H4 (cell line): Measurements from ENCODE around the gene GPRIN3. TPM values are rescaled to one million over a fixed set of nuclear protein-coding genes. Genes with fewer than 3 reads are reported as not detected.

Source experiments
- DNase-seq: peaks from one replicate; pipeline ENCODE4 v3.0.0-alpha.2; 2015; ENCODE audit warnings: low spot score
- total RNA-seq: library from RNA; depleted of rRNA; stranded (reverse); fragments of >200 nt; shearing (Covaris generic); gene quantifications from 2 replicates; pipeline ENCODE4 v1.2.3, GENCODE V29; 2014; rRNA removed

The GPRIN3 gene
- 0.53 and 0.62 TPM in 2 replicates for total RNA-seq

GRCh38 chr4:89307446-89308160 lies at the start of gene GPRIN3:
TSS of gene GPRIN3 (minus strand) at chr4:89307800. CDS start at chr4:89250110, 57,690 bp downstream.
- no peak for DNase-seq

DNA sequence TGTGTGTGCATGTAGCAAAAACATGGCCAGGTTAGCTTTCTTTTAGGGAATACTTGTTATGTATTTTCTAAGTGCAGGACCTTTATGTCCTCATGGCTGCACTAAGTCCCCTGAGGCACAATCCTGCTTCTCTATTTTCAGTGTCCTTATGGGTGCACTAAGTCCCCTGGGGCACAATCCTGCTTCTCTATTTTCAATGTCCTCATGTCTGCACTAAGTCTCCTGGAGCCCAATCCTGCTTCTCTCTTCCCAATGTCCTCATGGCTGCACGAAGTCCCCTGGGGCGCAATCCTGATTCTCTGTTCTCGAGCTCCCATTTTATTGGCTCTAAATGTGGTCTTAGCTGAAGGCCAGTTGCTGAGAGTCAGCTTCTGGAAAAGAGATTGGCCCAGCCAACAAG lies 49.7 kb upstream of the GPRIN3 start:
- no peak for DNase-seq

DNA sequence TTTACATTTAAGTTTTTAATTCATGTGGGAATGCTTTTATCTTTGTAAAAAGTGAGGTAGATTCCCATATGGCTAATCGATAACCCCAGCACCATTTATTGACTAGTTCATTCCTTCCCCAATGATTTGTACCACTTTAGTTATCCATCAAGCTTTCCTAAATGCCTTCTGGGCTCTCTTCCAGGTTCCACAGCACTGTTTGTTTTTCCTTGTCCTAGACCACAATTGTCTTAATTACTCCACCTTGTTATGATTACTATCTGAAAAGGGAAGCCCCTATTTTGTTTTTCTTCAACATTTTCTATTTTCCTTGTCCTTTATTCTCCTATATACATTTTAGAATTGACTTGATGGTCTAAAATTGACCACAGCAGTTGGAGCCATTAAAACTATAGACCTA lies 48.5 kb upstream of the GPRIN3 start:
- peak; percentile 27 for DNase-seq

DNA sequence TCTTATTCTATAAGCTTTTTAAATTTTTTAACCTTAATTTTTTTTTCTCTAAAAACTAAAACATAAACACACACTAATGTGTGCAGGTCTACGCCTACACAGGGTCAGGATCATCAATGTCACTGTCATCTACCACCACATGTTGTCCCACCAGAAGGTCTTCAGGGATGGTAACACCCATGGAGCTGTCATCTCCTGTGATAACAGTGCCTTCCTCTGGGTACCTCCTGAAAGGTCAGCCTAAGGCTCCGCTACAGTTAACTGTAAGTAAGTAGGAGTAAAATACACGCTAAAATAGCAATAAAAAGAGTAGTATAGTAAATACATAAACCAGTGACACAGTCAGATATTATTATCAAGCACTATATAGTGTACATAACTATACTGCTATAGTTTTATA lies 45.9 kb upstream of the GPRIN3 start:
- no peak for DNase-seq

GRCh38 chr4:89352541-89352940 lies 44.9 kb upstream of the GPRIN3 start:
- DNase-seq: no peak

- no peak for DNase-seq
Observed at GRCh38 chr4:89351201-89351600, 43.6 kb upstream of the GPRIN3 start.

GRCh38 chr4:89347363-89348025 lies 39.9 kb upstream of the GPRIN3 start:
- no peak for DNase-seq

GRCh38 chr4:89344571-89344970 lies 37.0 kb upstream of the GPRIN3 start:
- no peak for DNase-seq

DNA sequence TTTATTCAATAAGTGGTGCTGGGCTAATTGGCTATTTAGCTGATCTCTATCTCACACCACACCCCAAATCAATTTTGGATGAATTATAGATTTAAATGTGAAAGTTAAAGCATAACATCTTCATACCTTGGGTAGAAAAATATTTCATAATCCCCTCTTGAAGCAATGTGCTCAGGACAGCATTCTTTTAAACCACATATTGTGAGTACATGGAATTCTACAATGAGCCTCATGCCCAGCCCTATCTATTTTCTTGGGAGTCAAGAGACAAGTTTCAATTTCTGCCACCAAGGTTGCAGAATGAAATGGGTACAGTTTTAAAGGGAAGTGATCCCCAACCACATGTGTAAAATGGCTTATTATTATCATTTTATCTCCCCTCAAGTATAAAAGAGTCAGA lies 30.6 kb upstream of the GPRIN3 start:
- DNase-seq: no peak

- no peak for DNase-seq
Observed at GRCh38 chr4:89337681-89338080, 30.1 kb upstream of the GPRIN3 start.

DNA sequence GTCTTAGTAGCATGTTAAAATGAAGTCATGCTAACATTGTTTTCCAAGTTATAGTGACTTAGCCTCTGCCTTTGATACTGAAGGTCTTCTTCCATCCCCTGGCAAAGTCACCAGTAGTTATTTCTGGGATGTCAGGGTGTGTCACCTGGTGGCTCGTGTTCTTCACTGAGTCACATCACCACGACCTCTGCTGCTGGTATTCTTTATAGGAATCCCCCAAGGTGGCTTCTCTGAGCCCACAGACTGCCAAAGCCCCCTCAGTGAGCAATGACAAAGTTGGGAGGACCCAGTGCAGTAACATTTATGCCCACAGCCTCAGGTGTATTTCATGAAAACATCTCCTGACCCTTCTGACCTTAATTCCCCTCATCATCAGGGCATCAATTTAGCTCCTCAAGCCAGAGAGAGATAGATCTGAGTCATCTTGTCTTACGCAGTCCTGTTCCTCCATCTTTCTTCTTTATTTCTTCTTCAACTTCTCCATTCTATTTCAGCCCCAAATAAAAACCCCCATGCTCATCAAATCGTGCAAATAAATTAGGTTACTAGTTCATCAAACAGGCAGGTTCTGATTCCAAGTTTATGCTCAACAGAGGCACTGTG lies 29.3 kb upstream of the GPRIN3 start:
- DNase-seq: no peak

- DNase-seq: no peak
Observed at GRCh38 chr4:89334830-89335229, 27.2 kb upstream of the GPRIN3 start.

- no peak for DNase-seq
Observed at GRCh38 chr4:89334311-89334710, 26.7 kb upstream of the GPRIN3 start.

DNA sequence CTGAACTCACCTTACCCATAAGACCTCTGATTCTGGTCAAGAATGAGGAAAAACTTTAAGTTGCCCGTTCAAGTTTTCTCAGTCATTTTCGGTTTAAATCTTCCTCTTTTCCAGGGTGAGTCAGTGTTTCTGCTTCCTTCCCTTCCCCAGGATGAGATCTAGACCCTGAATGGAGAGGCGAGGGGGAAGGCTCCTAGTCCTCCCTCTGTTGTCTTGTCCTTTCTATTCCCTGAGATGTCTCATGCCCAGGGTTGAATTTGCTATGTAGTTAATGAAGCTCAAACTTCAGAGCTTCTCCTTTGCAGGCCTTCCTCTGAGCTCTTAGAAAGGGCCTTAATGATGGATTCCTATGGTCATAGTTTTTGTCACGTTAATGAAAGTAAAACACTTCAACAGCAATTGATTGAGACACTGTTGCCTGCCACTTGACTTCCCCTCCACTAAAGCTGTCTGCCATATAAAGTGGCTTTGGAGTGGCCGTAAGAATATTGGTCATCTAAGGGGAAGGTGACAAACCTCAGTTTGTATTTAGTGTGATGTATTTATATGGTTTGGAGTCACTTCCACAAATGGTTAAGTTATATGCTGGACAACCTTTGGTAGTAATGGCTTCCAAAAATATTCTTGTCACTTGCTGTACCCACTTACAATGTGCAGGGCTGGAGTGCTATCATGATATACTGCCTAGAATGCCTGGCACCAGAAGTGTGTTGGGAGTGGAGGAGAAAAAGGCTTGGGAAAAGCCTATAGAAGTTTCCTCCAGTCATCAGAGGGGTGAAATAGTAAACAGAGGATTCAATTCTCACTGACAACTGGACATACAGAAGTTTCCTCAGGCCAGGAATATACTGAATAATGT lies 24.3 kb upstream of the GPRIN3 start:
- DNase-seq: no peak

GRCh38 chr4:89331197-89331596 lies 23.6 kb upstream of the GPRIN3 start:
- no peak for DNase-seq

- no peak for DNase-seq
Observed at GRCh38 chr4:89329280-89329679, 21.7 kb upstream of the GPRIN3 start.

DNA sequence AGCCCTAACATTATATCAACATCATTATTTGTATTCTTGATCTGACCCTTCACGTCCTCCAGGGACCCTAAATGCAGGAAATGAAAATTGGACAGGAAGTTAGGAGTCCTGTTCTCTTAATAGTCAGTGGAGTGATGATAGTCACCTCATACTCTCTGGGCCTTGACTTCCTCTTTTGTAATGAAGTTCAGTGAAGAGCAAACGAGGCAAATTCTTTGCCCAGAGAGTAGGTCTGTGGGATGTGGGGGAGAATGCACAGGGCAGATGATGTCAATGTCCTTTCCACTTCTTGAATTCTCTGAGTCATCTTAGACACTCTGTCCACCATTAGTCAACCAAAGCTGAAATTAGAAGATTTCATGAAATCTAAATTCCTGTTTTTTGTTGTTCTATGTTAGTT lies 17.1 kb upstream of the GPRIN3 start:
- DNase-seq: no peak

DNA sequence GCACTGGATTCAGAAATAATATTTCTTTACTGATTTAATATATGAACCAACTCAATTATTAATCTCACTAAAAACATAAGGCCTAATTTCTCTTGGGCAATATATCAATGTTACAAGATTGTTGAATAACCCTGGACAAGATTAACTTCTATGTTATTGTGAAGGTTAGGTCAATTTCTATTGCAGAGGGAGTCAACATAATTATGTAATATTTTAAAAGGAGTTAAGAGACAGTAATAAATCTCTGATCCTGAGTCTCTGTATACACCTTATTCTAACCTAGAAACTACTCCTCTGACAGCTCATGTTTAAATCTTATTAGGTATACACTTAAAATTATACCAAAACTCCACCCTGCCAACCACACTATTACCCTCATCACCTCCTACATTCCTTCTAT lies 15.1 kb upstream of the GPRIN3 start:
- DNase-seq: no peak

GRCh38 chr4:89319756-89320155 lies 12.2 kb upstream of the GPRIN3 start:
- no peak for DNase-seq

GRCh38 chr4:89316931-89317366 lies 9.3 kb upstream of the GPRIN3 start:
- peak; percentile 74 for DNase-seq

DNA sequence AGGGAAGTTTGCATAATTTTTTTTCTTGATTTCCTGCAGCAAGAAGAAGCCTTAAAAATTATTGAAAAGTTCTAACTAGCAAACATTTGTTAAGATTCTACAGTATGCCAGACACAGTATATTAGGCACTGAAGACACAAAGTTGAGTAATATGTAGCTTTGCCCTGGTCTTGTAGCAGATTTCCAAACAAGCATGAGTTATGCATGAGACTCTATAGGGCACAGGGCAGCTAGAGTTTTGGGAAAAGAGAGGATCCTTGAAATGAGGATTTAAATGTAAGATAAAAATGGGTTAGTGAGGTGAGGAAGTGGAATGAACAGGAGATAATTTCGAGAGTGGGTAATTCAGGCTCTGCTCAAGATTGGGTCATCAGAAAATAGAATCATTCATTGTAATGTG lies 8.6 kb upstream of the GPRIN3 start:
- no peak for DNase-seq

DNA sequence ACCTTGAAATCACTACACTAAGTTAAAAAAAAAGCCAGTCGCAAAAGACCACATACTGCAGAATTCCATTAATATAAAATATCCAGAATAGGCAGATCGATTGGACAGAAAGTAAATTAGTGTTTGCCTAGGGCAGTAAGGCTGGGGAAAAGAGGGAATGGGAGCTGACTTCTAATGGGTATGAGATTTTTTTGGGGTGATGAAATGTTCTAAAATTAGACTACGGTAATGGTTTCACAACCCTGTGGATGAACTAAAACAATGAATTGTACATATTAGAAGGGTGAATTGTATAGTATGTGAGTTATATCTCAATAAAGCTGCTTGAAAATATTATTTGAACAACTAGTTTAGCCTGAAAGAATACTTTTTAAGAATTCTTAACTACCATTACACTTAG lies 6.7 kb upstream of the GPRIN3 start:
- no peak for DNase-seq
